NCI-H526 (cell line): ENCODE measurements around the gene SNX6.
"Not testable (repeated sequence)": the region's sequence is repeated elsewhere in the genome, so short reads cannot be mapped to it uniquely, and the experiment has no call there.

Experiments
- DNase-seq, 2 experiments: peaks; one replicate each; lab custom pipeline; 2025; lab: John Stamatoyannopoulos, UW

Gene SNX6

GRCh38 chr14:34629657-34630529, at the start of gene SNX6:
SNX6 (minus strand) TSS chr14:34630148; CDS start chr14:34630116, 32 bp downstream.
- peak; percentile 37 to 87 for DNase-seq

GRCh38 chr14:34678735-34679134, 48.8 kb upstream of the SNX6 start:
- DNase-seq, result no peak

GRCh38 chr14:34678306-34678705, 48.4 kb upstream of the SNX6 start:
- DNase-seq, result no peak

GRCh38 chr14:34676516-34677211, 46.7 kb upstream of the SNX6 start:
- DNase-seq, result no peak

- no peak for DNase-seq
Observed at GRCh38 chr14:34673702-34674101, 43.8 kb upstream of the SNX6 start.

GRCh38 chr14:34671716-34672115, 41.8 kb upstream of the SNX6 start:
- no peak for DNase-seq

GRCh38 chr14:34668111-34668510, 38.2 kb upstream of the SNX6 start:
- DNase-seq, result no peak

- no peak for DNase-seq
Observed at GRCh38 chr14:34667007-34667406, 37.1 kb upstream of the SNX6 start.

GRCh38 chr14:34665785-34666435, 36.0 kb upstream of the SNX6 start:
- no peak for DNase-seq

- no peak for DNase-seq
Observed at GRCh38 chr14:34662561-34663088, 32.7 kb upstream of the SNX6 start.

- no peak for DNase-seq
Observed at GRCh38 chr14:34660796-34661195, 30.8 kb upstream of the SNX6 start.

- no peak for DNase-seq
Observed at GRCh38 chr14:34655959-34656358, 26.0 kb upstream of the SNX6 start.

- not testable (repeated sequence) for DNase-seq
Observed at GRCh38 chr14:34653073-34653472, 23.1 kb upstream of the SNX6 start.

- not testable (repeated sequence) for DNase-seq
Observed at GRCh38 chr14:34652348-34652747, 22.4 kb upstream of the SNX6 start.

GRCh38 chr14:34650786-34651584, 21.0 kb upstream of the SNX6 start:
- DNase-seq, result no peak

- not testable (repeated sequence) for DNase-seq
Observed at GRCh38 chr14:34650006-34650405, 20.1 kb upstream of the SNX6 start.

- no peak for DNase-seq
Observed at GRCh38 chr14:34649344-34649743, 19.4 kb upstream of the SNX6 start.

- DNase-seq, result no peak
Observed at GRCh38 chr14:34646570-34647255, 16.8 kb upstream of the SNX6 start.

- DNase-seq, result no peak
Observed at GRCh38 chr14:34643361-34643760, 13.4 kb upstream of the SNX6 start.

GRCh38 chr14:34642595-34642994, 12.6 kb upstream of the SNX6 start:
- DNase-seq, result no peak

- no peak for DNase-seq
Observed at GRCh38 chr14:34640826-34641225, 10.9 kb upstream of the SNX6 start.
